Measurements from ENCODE around the gene ZC2HC1B.

ZC2HC1B gene

GRCh38 chr6:143952060-143952778 is 87.9 kb downstream of the ZC2HC1B start:
- Histone ChIP-seq H4K20me1 (ENCODE audit: control insufficient read depth, insufficient read depth, low read depth, low read length) (no peaks in the 10 kb centered on the region), H3K79me2 (ENCODE audit: control insufficient read depth, low read length) (no peaks in the 10 kb centered on the region), H3K4me2 (ENCODE audit: low read length) (no peak overlapping the region), H3K27me3 (ENCODE audit: control insufficient read depth, low read length) (no peaks in the 10 kb centered on the region), H3K27ac (ENCODE audit: low read depth, low read length) (no peak overlapping the region), H3K9me2 (replicated peaks; ENCODE audit: control insufficient read depth, low read length) (no peaks in the 10 kb centered on the region), H3K9me3 (ENCODE audit: control insufficient read depth, insufficient read depth, low read length) (no peaks in the 10 kb centered on the region), H3F3A (ENCODE audit: control insufficient read depth, insufficient read depth) (no peaks in the 10 kb centered on the region), H3K4me3 (ENCODE audit: low read length) (no peak overlapping the region), H3K4me1 (ENCODE audit: control insufficient read depth, low read length) (no peaks in the 10 kb centered on the region), H3K36me3 (ENCODE audit: control insufficient read depth, low read length) (no peaks in the 10 kb centered on the region)
- TF ChIP-seq EZH2phosphoT487 (IDR thresholded peaks at IDR 0.05; ENCODE audit: borderline replicate concordance, low read length) (no peak), CTCF (IDR thresholded peaks at IDR 0.05; ENCODE audit: low read depth, low read length, poor library complexity, severe bottlenecking) (no peak)

GRCh38 chr6:143952947-143953701 is 88.8 kb downstream of the ZC2HC1B start:
- Histone ChIP-seq H3K36me3 (ENCODE audit: control insufficient read depth, low read length) (no peaks in the 10 kb centered on the region), H3K27ac (ENCODE audit: low read depth, low read length) (no peak overlapping the region), H3K27me3 (ENCODE audit: control insufficient read depth, low read length) (no peaks in the 10 kb centered on the region), H3K4me2 (ENCODE audit: low read length) (no peak overlapping the region), H3K9me3 (ENCODE audit: control insufficient read depth, insufficient read depth, low read length) (no peaks in the 10 kb centered on the region), H3K4me1 (ENCODE audit: control insufficient read depth, low read length) (no peaks in the 10 kb centered on the region), H3K4me3 (ENCODE audit: low read length) (no peak overlapping the region), H3F3A (ENCODE audit: control insufficient read depth, insufficient read depth) (no peaks in the 10 kb centered on the region), H3K79me2 (ENCODE audit: control insufficient read depth, low read length) (no peaks in the 10 kb centered on the region), H4K20me1 (ENCODE audit: control insufficient read depth, insufficient read depth, low read depth, low read length) (no peaks in the 10 kb centered on the region), H3K9me2 (replicated peaks; ENCODE audit: control insufficient read depth, low read length) (no peaks in the 10 kb centered on the region)
- no peak for TF ChIP-seq EZH2phosphoT487 (IDR thresholded peaks at IDR 0.05; ENCODE audit: borderline replicate concordance, low read length)
- no peak for TF ChIP-seq CTCF (IDR thresholded peaks at IDR 0.05; ENCODE audit: low read depth, low read length, poor library complexity, severe bottlenecking)

GRCh38 chr6:143953922-143954321 is 89.6 kb downstream of the ZC2HC1B start:
- Histone ChIP-seq H3K9me3 (ENCODE audit: control insufficient read depth, insufficient read depth, low read length) (no peaks in the 10 kb centered on the region), H3K27me3 (ENCODE audit: control insufficient read depth, low read length) (no peaks in the 10 kb centered on the region), H4K20me1 (ENCODE audit: control insufficient read depth, insufficient read depth, low read depth, low read length) (no peaks in the 10 kb centered on the region), H3K4me3 (ENCODE audit: low read length) (no peak overlapping the region), H3K9me2 (replicated peaks; ENCODE audit: control insufficient read depth, low read length) (no peaks in the 10 kb centered on the region), H3K4me1 (ENCODE audit: control insufficient read depth, low read length) (no peaks in the 10 kb centered on the region), H3K36me3 (ENCODE audit: control insufficient read depth, low read length) (no peaks in the 10 kb centered on the region), H3F3A (ENCODE audit: control insufficient read depth, insufficient read depth) (no peaks in the 10 kb centered on the region), H3K4me2 (ENCODE audit: low read length) (no peak overlapping the region), H3K27ac (ENCODE audit: low read depth, low read length) (no peak overlapping the region), H3K79me2 (ENCODE audit: control insufficient read depth, low read length) (no peaks in the 10 kb centered on the region)
- TF ChIP-seq CTCF (IDR thresholded peaks at IDR 0.05; ENCODE audit: low read depth, low read length, poor library complexity, severe bottlenecking) = no peak
- no peak for TF ChIP-seq EZH2phosphoT487 (IDR thresholded peaks at IDR 0.05; ENCODE audit: borderline replicate concordance, low read length)

Measured in DOHH2 (cell line).